Measurements from ENCODE around the gene FRMD3. TPM values are rescaled to one million over a fixed set of nuclear protein-coding genes. Genes with fewer than 3 reads are reported as not detected.
"Not testable (repeated sequence)": the region's sequence is repeated elsewhere in the genome, so short reads cannot be mapped to it uniquely, and the experiment has no call there.

Gene FRMD3
- total RNA-seq, 1 experiment from 2014 or later: 2.4 TPM

- DNase-seq (ENCODE audit: low read depth): no peak
Measured at GRCh38 chr9:83523684-83524083, 14.5 kb downstream of the FRMD3 start.

GRCh38 chr9:83521411-83521810, 16.8 kb downstream of the FRMD3 start:
- DNase-seq (ENCODE audit: low read depth): peak; percentile 13

GRCh38 chr9:83521011-83521410, 17.2 kb downstream of the FRMD3 start:
- no peak for DNase-seq (ENCODE audit: low read depth)

- no peak for DNase-seq (ENCODE audit: low read depth)
Measured at GRCh38 chr9:83520292-83520691, 17.9 kb downstream of the FRMD3 start.

- not testable (repeated sequence) for DNase-seq (ENCODE audit: low read depth)
Measured at GRCh38 chr9:83517980-83518379, 20.2 kb downstream of the FRMD3 start.

DNA sequence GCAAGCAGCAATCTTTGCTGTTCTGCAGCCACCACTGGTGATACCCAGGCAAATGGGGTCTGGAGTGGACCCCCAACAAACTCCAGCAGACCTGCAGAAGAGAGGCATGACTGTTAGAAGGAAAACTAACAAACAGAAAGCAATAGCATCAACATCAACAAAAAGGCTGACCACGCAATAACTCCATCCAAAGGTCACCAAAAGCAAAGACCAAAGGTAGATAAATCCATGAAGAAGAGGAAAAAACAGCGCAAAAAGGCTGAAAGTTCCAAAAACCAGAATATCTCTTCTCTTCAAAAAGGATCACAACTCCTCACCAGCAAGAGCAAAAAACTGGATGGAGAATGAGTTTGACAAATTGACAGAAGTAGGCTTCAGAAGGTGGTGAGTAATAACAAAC, 23.4 kb downstream of the FRMD3 start:
- no peak for DNase-seq (ENCODE audit: low read depth)

DNA sequence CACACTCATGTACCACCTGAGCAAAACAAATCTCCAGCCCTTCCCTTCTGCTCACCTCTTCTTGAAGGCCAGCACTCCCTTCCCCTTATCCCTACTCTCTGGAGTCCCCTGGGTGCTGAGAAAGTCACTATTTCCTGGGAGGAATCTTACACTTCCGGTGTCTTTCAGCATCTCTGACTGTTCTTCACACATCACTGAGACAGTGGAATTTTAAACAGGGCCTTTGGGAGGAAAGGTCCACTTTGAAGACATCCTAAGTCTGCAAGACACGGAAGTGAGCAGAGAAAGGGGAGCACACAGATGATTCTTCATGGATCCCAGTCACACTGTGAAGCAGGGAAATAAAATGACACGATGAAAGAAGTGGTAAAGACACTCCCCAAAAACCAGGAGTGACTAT, 25.6 kb downstream of the FRMD3 start:
- no peak for DNase-seq (ENCODE audit: low read depth)

DNA sequence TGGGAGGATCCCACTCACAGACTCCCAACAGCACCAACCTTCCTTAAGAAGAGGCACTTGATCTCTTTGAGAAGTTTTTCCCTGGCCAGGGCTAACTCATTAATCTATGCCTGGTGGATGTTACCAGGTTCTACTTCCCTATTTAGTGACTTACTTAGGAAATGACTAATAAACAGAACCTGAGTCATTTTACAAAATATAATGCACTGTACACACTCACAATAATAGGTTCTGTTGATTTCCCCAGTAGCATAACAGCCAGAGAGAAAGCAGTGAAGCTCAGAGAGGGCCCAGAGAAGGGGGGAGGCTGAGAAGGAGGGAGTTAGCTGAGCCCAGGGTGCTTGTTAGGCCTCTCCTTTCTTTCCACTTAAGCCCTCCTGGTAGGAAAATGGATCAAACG, 27.1 kb downstream of the FRMD3 start:
- peak; percentile 18 for DNase-seq (ENCODE audit: low read depth)

- no peak for DNase-seq (ENCODE audit: low read depth)
Measured at GRCh38 chr9:83509402-83509801, 28.8 kb downstream of the FRMD3 start.

DNA sequence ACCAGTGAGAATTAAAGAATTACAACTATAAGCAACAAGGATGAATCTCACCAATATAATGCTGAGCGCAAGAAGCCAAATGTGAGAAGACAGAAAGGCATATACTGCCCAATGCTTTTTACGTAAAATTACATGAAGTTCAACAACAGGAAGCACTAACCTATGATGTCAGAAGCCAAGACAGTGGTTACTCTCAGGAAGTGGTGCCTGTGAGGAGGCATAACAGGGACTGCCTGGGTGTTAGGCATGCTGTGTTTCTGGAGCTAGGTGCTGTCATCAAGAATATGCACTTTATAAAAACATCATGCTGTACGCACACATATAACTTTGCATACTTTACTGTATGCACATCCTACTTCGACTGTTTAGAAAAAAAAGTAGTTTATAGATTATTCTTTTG, 30.1 kb downstream of the FRMD3 start:
- DNase-seq (ENCODE audit: low read depth): no peak

- DNase-seq (ENCODE audit: low read depth): no peak
Measured at GRCh38 chr9:83505282-83505681, 32.9 kb downstream of the FRMD3 start.

- DNase-seq (ENCODE audit: low read depth): no peak
Measured at GRCh38 chr9:83503866-83504265, 34.3 kb downstream of the FRMD3 start.

GRCh38 chr9:83501565-83501964, 36.6 kb downstream of the FRMD3 start:
- no peak for DNase-seq (ENCODE audit: low read depth)

DNA sequence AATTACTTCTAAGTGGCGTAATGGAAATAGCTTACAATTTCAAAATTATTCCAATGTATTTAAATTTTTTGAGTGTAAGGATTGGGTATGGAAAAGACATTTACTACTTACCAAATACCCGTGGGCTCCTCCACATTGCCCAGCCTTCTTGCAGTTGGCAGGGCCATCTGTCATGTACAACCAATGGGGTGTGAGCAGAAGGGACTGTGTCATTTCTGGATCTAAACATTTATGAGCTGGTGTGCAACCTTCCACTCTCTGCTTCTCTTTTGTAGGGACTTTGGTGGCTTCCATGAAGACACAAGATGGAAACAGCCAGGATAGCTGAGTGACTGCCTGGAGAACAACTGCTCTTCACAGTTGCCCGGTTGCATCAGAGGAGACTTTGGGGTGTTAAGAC, 40.8 kb downstream of the FRMD3 start:
- DNase-seq (ENCODE audit: low read depth): no peak

GRCh38 chr9:83491995-83492394, 46.2 kb downstream of the FRMD3 start:
- no peak for DNase-seq (ENCODE audit: low read depth)

DNA sequence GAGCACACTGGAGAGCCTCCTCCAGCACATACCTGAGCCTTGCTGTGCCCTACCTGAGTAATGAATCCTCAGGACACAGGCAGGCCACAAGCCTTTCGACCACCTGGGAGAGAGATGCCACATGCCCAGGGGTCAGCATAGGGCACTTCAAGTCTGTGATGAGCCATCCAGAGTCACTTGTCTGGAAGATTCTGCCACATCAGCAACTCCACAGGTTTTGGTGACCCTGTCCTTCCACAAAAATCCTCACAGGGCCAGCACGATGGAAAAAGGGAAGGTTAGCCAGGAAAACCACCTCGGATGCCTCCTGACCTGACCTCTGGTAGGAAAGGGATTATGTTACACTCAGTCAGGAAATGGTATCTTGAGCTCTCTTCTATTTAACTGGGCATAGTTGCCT, 46.8 kb downstream of the FRMD3 start:
- DNase-seq (ENCODE audit: low read depth): no peak

- DNase-seq (ENCODE audit: low read depth): no peak
Measured at GRCh38 chr9:83489961-83490360, 48.2 kb downstream of the FRMD3 start.

DNA sequence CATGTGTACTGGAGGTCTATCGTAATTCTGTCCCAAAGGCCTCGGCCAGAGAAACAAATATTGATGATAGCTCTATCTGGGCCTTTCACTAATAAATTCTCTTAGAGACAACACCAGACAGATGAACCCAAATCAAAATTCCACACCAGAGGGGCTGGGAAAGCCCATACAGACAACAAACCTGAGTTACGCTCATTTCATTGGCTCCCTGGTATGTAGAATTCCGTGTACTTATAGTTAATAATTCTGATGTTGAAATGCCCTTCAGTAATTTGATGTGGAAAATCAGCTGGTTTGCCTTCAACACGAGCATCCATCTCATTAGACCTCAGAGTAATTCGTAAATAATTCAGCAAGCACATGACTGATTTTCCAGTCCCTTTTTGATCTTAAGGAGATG, 53.2 kb downstream of the FRMD3 start:
- DNase-seq (ENCODE audit: low read depth): no peak

- DNase-seq (ENCODE audit: low read depth): no peak
Measured at GRCh38 chr9:83483223-83483622, 55.0 kb downstream of the FRMD3 start.

- DNase-seq (ENCODE audit: low read depth): no peak
Measured at GRCh38 chr9:83479765-83480164, 58.4 kb downstream of the FRMD3 start.

- DNase-seq (ENCODE audit: low read depth): peak; percentile 37
Measured at GRCh38 chr9:83477571-83477970, 60.6 kb downstream of the FRMD3 start.

DNA sequence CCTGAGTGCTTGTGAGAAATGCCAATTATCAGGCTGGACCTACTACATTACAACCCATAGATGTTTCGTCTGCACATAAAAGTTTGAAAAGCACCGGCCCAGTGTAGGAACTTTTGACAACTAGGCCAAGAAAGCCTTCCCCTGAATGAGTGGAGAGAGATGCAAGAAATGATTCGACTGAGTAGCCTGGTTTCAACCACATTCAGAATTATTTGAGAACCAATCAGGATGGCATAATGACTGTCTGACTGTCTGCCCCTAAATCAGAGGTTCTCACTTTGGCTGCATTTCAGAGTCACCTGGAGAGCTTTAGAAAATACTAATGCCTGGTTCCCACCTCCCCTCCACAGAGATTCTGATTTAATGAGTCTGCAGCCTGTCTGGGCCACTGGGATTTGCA, 61.1 kb downstream of the FRMD3 start:
- no peak for DNase-seq (ENCODE audit: low read depth)

DNA sequence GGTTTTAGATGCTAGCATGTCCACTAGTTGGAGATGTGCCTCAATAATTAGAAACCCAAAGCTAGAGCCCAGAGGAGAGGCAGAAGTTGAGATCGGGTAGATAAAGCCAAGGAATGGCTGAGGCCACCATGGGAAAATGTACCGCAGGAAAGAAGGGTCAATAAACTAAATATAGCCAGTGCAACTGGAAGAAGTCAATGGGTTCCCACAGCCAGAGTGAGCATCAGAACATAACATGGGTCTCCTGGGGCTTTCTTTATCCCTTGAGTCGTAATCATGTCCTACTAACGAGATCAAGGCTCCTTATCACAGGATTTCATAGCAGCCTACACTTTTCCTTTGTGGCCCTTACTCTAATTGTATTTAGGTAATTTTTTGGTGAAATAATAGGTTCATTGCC, 61.7 kb downstream of the FRMD3 start:
- no peak for DNase-seq (ENCODE audit: low read depth)

DNA sequence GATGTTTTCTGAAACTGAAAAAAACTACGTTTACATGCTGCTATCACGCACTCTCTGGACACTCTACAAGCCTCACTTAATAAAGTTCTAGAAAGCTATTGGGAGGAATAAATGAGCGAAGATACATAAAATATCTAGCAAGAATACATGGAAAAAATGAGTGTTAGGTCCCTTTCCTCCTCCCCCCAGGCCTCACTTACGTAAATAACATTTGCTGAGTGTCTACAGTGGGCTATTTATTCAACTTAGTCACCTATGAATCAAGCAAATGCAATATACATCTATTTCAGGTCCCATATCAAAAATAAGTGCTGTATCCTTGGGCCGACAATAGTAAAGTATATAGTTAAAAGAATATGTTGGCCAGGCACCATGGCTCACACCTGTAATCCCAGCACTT, 62.5 kb downstream of the FRMD3 start:
- no peak for DNase-seq (ENCODE audit: low read depth)

DNA sequence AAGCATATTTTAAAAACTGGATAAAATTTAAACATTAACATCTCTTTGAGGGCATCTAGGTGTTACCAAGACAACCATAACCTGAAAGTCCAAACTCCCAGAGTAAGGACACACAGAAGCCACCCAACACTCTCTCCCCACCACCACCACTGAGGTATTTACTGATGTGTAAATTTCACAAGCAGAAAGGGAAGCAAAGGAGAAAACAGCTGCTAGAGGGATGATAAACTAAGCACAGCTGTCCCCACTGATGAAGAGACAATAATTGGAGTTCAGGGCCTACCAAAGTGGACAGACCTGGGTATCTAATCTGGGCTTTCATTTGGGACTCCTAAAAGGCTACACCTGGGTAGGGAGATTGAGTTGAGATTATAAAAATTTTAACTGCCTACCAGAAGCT, 63.6 kb downstream of the FRMD3 start:
- DNase-seq (ENCODE audit: low read depth): no peak
